ENCODE results near the gene HTR3D. TPM values are rescaled to one million over a fixed set of nuclear protein-coding genes. Genes with fewer than 3 reads are reported as not detected.

Gene HTR3D, protein sequence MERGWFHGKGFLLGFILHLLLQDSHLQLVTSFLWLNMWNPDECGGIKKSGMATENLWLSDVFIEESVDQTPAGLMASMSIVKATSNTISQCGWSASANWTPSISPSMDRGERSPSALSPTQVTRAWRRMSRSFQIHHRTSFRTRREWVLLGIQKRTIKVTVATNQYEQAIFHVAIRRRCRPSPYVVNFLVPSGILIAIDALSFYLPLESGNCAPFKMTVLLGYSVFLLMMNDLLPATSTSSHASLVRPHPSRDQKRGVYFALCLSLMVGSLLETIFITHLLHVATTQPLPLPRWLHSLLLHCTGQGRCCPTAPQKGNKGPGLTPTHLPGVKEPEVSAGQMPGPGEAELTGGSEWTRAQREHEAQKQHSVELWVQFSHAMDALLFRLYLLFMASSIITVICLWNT
- polyA plus RNA-seq (2013, experiment 1 of 2) = not detected
- not detected for polyA plus RNA-seq (2013, experiment 2 of 2)

DNA sequence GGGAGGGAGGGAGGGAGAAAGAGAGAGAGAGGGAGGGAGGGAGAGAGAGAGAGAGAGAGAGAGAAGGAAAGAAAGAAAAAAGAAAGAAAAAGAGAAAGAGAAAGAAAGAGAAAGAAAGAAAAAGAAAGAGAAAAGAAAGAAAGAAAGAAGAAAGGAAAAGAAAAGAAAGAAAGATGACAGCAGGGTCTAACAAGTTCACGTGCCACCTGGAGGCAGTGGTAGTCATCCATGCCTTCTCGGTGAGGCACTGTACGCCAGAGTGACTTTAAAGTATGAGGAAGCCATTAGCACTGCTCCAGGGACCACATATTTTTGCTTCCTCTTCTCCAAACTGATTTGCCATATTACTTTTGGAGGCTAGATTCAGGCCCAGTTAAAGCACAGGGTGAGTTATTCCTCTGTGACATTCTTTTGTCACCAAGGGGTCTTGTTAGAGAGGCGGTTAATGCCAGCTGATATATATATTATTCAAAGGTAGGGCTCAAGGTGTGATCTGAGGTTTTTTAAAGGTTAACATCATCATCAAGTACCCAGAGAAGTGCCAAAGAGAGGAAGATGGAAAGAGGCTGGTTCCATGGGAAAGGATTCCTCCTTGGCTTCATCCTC is at the start of gene HTR3D:
HTR3D (plus strand) TSS at position 556 of the 606 bp plus-strand sequence; CDS start at position 556, 0 bp downstream.
- no peak within 1 kb of the TSS for H3K27ac ChIP-seq (replicated peaks; ENCODE audit: low read length)
- H3K23ac ChIP-seq (ENCODE audit: low read depth, low read length, poor library complexity) = no peak within 1 kb of the TSS
- H4K91ac ChIP-seq (ENCODE audit: low read depth, low read length, poor library complexity) = no peak within 1 kb of the TSS
- no peak within 1 kb of the TSS for H3K4me2 ChIP-seq (ENCODE audit: insufficient read depth, low read length, poor library complexity, severe bottlenecking)
- H2BK5ac ChIP-seq (ENCODE audit: low read length) = no peak within 1 kb of the TSS
- H3K18ac ChIP-seq (ENCODE audit: low read length) = no peak within 1 kb of the TSS
- H4K8ac ChIP-seq (ENCODE audit: low read depth, low read length) = no peak within 1 kb of the TSS
- no peaks in the 10 kb centered on the region for H3K4me1 ChIP-seq (ENCODE audit: control insufficient read depth in 2 of 2, insufficient read depth in 1 of 2, low read depth in 1 of 2, low read length in 2 of 2)
- no peak for DNase-seq (ENCODE audit: low spot score)
- WGBS, 2 donors (ENCODE audit: extremely low coverage in 2 of 2, insufficient read length in 2 of 2, insufficient replicate concordance in 1 of 2) = no CpG with 5 or more reads among the region's 4 CpGs
- no peak within 1 kb of the TSS for H2BK15ac ChIP-seq (ENCODE audit: low read length)
- H3K4ac ChIP-seq (ENCODE audit: low read length) = no peak within 1 kb of the TSS
- H3K9me3 ChIP-seq (replicated peaks in 1 of 2; ENCODE audit: control insufficient read depth in 2 of 2, insufficient read depth in 1 of 2, low read depth in 1 of 2, low read length in 2 of 2) = no peaks in the 10 kb centered on the region
- no peaks in the 10 kb centered on the region for H3K79me1 ChIP-seq (ENCODE audit: low read depth, low read length)
- no peak within 1 kb of the TSS for H3K4me3 ChIP-seq (ENCODE audit: low read length in 2 of 2)
- H2BK120ac ChIP-seq (ENCODE audit: low read depth, low read length) = no peak within 1 kb of the TSS
- no peak within 1 kb of the TSS for H3K14ac ChIP-seq (ENCODE audit: low read length)
- H2AK5ac ChIP-seq (ENCODE audit: low read depth, low read length) = no peak within 1 kb of the TSS
- no peak within 1 kb of the TSS for H3K9ac ChIP-seq (ENCODE audit: low read depth, low read length, poor library complexity)
- H2AFZ ChIP-seq (ENCODE audit: low read length) = no peak within 1 kb of the TSS
- no peaks in the 10 kb centered on the region for H3K36me3 ChIP-seq (replicated peaks in 1 of 2; ENCODE audit: control insufficient read depth in 2 of 2, insufficient read depth in 2 of 2, low read length in 2 of 2)
- no peak within 1 kb of the TSS for H2BK12ac ChIP-seq (ENCODE audit: low read length)
- peaks cover 0 to 5% (median 0%) of the 10 kb centered on the region in 3 experiments for H3K27me3 ChIP-seq (ENCODE audit: control insufficient read depth in 3 of 3, insufficient read depth in 3 of 3, low read depth in 1 of 3, low read length in 3 of 3)

DNA sequence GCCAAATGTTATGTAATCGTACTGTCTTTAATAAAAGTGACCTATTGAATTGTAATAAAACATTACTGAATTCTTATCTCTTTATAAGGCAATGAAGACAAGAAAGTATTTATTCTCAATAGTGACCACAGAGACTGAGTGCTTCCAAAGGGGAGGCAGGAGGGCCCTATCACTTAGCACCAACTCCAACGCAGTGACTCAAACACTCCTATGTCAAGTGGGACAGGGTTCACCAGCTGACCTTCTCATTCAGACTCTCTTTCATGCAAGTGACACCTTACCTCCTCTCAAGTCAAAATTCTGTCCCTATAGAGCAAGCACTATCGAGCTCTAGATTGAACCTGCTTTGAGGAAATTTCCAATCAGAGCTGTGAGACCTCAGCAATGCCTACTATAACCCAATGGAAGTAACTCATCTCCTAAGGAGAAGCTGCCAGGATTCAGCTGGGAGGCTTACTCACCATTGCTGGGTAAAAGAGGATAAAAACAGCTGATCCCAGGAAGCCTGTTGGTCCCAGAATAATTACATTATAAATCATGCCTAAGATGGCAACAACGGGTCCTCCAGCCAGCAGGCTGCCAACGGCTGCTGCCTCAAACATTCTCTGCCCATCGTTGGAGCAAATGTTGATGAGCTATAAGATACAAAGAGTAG is 49.4 kb upstream of the HTR3D start:
- no CpG with 5 or more reads among the region's 6 CpGs for WGBS, 2 donors (ENCODE audit: extremely low coverage in 2 of 2, insufficient read length in 2 of 2, insufficient replicate concordance in 1 of 2)
- Histone ChIP-seq H2BK15ac (ENCODE audit: low read length) (no peak overlapping the region), H2AK5ac (ENCODE audit: low read depth, low read length) (no peak overlapping the region), H3K79me1 (ENCODE audit: low read depth, low read length) (no peaks in the 10 kb centered on the region), H3K23ac (ENCODE audit: low read depth, low read length, poor library complexity) (no peak overlapping the region), H3K36me3 (replicated peaks in 1 of 2; ENCODE audit: control insufficient read depth in 2 of 2, insufficient read depth in 2 of 2, low read length in 2 of 2) (peaks cover 11 to 67% of the 10 kb centered on the region in 2 donors), H4K8ac (ENCODE audit: low read depth, low read length) (no peak overlapping the region), H3K27me3 (ENCODE audit: control insufficient read depth in 3 of 3, insufficient read depth in 3 of 3, low read depth in 1 of 3, low read length in 3 of 3) (no peaks in the 10 kb centered on the region), H2BK5ac (ENCODE audit: low read length) (no peak overlapping the region), H3K18ac (ENCODE audit: low read length) (no peak overlapping the region), H3K14ac (ENCODE audit: low read length) (no peak overlapping the region), H2BK12ac (ENCODE audit: low read length) (no peak overlapping the region), H2AFZ (ENCODE audit: low read length) (no peak overlapping the region), H3K4me1 (ENCODE audit: control insufficient read depth in 2 of 2, insufficient read depth in 1 of 2, low read depth in 1 of 2, low read length in 2 of 2) (no peaks in the 10 kb centered on the region), H3K9ac (ENCODE audit: low read depth, low read length, poor library complexity) (no peak overlapping the region), H3K4me3 (ENCODE audit: low read length in 2 of 2) (no peak overlapping the region), H4K91ac (ENCODE audit: low read depth, low read length, poor library complexity) (no peak overlapping the region), H2BK120ac (ENCODE audit: low read depth, low read length) (no peak overlapping the region), H3K9me3 (replicated peaks in 1 of 2; ENCODE audit: control insufficient read depth in 2 of 2, insufficient read depth in 1 of 2, low read depth in 1 of 2, low read length in 2 of 2) (no peaks in the 10 kb centered on the region), H3K4ac (ENCODE audit: low read length) (no peak overlapping the region), H3K4me2 (ENCODE audit: insufficient read depth, low read length, poor library complexity, severe bottlenecking) (no peak overlapping the region), H3K27ac (replicated peaks; ENCODE audit: low read length) (no peak overlapping the region)
- DNase-seq (ENCODE audit: low spot score) = no peak

DNA sequence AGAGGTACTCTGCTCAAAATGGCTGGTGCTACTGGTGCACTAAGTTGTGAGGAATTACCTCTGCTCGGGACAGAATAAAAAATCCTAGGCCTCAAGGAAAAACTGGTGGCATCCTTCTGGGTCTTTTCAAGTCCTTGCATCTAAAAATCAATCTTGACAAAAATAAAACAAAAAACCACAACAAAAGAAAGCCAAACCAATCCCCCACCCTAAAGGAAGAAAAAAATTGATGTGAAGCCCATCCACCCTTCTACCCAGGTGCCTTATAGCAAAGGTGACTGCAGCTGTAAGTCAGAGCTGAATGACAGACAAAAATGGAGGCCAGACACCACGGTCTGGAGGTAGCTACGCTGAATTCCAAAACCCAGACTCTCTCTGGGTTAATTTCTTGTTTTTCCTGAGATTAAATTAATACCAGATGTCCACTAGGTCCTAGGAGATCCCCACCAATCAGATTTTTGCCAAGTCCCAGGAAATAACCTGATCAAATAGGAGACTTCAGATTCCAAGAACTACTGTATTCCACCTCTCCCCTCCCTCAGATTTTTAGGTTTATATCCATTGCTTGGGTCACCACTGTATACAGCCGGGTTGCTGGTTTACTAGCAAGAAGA is 47.3 kb upstream of the HTR3D start:
- WGBS, 2 donors (ENCODE audit: extremely low coverage in 2 of 2, insufficient read length in 2 of 2, insufficient replicate concordance in 1 of 2) = no CpG with 5 or more reads among the region's 4 CpGs
- Histone ChIP-seq H2AFZ (ENCODE audit: low read length) (no peak overlapping the region), H2BK15ac (ENCODE audit: low read length) (no peak overlapping the region), H3K36me3 (replicated peaks in 1 of 2; ENCODE audit: control insufficient read depth in 2 of 2, insufficient read depth in 2 of 2, low read length in 2 of 2) (peaks cover 23 to 77% of the 10 kb centered on the region in 2 donors), H2BK12ac (ENCODE audit: low read length) (no peak overlapping the region), H3K27ac (replicated peaks; ENCODE audit: low read length) (no peak overlapping the region), H2AK5ac (ENCODE audit: low read depth, low read length) (no peak overlapping the region), H3K4ac (ENCODE audit: low read length) (no peak overlapping the region), H3K9me3 (replicated peaks in 1 of 2; ENCODE audit: control insufficient read depth in 2 of 2, insufficient read depth in 1 of 2, low read depth in 1 of 2, low read length in 2 of 2) (no peaks in the 10 kb centered on the region), H3K14ac (ENCODE audit: low read length) (no peak overlapping the region), H3K27me3 (ENCODE audit: control insufficient read depth in 3 of 3, insufficient read depth in 3 of 3, low read depth in 1 of 3, low read length in 3 of 3) (no peaks in the 10 kb centered on the region), H2BK120ac (ENCODE audit: low read depth, low read length) (no peak overlapping the region), H3K4me3 (ENCODE audit: low read length in 2 of 2) (no peak overlapping the region), H3K23ac (ENCODE audit: low read depth, low read length, poor library complexity) (no peak overlapping the region), H3K79me1 (ENCODE audit: low read depth, low read length) (no peaks in the 10 kb centered on the region), H3K4me1 (ENCODE audit: control insufficient read depth in 2 of 2, insufficient read depth in 1 of 2, low read depth in 1 of 2, low read length in 2 of 2) (no peaks in the 10 kb centered on the region), H3K4me2 (ENCODE audit: insufficient read depth, low read length, poor library complexity, severe bottlenecking) (no peak overlapping the region), H4K91ac (ENCODE audit: low read depth, low read length, poor library complexity) (no peak overlapping the region), H4K8ac (ENCODE audit: low read depth, low read length) (no peak overlapping the region), H3K18ac (ENCODE audit: low read length) (no peak overlapping the region), H2BK5ac (ENCODE audit: low read length) (no peak overlapping the region), H3K9ac (ENCODE audit: low read depth, low read length, poor library complexity) (no peak overlapping the region)
- DNase-seq (ENCODE audit: low spot score) = no peak
